Effector memory CD4-positive, alpha-beta T cell (primary cell): ENCODE data around the gene RGS6.

Experiments used
- DNase-seq, 3 donors: peaks; one replicate each; pipeline ENCODE4 v3.0.0-alpha.2; 2020
- H3K27ac ChIP-seq: 2 replicates; pipeline ENCODE4 v1.7.0; 2013; ENCODE audit warnings: mild to moderate bottlenecking, low read length, moderate library complexity; ENCODE audit not compliant: insufficient read depth, poor library complexity, severe bottlenecking
- H3K27me3 ChIP-seq: replicated peaks from 2 replicates; pipeline ENCODE4 v1.7.0; 2013; ENCODE audit warnings: mild to moderate bottlenecking, low read length; ENCODE audit not compliant: insufficient read depth, control insufficient read depth, poor library complexity, severe bottlenecking
- H3K36me3 ChIP-seq: 2 replicates; pipeline ENCODE4 v1.7.0; 2013; ENCODE audit warnings: mild to moderate bottlenecking, low read length, moderate library complexity; ENCODE audit not compliant: control insufficient read depth, insufficient read depth
- H3K4me1 ChIP-seq: 2 replicates; pipeline ENCODE4 v1.7.0; 2013; ENCODE audit warnings: low read length, mild to moderate bottlenecking; ENCODE audit not compliant: control insufficient read depth, insufficient read depth, poor library complexity, severe bottlenecking
- H3K4me3 ChIP-seq: 2 replicates; pipeline ENCODE4 v1.7.0; 2013; ENCODE audit warnings: low read length, low read depth, mild to moderate bottlenecking; ENCODE audit not compliant: insufficient read depth, poor library complexity, severe bottlenecking
- H3K9me3 ChIP-seq: 2 replicates; pipeline ENCODE4 v1.7.0; 2013; ENCODE audit warnings: mild to moderate bottlenecking, low read length, moderate library complexity; ENCODE audit not compliant: control insufficient read depth

The RGS6 gene

DNA sequence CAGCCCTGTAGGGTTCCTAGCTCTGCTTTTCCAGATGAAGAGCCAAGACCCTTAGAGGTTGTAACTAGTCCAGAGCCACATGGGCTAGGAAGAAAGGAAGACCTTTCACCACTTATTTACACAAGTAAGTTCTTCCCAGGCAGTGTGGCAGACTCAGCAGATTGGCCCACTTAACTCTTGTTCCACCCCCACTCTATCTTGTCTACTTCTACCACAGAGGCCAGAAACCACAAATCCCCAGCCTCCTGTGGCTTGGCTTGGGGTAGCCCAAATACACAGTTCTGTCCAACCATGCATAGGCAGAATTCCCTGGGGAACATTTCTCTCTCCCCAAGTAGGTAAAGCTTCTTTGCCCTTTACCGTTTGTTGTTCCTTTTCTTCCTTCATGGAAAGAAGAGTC lies 383.5 kb downstream of the RGS6 start:
- Histone ChIP-seq H3K27ac (no peak overlapping the region), H3K4me1 (no peaks in the 10 kb centered on the region), H3K4me3 (no peak overlapping the region), H3K9me3 (no peaks in the 10 kb centered on the region), H3K36me3 (no peaks in the 10 kb centered on the region), H3K27me3 (no peaks in the 10 kb centered on the region)
- DNase-seq = no peak

DNA sequence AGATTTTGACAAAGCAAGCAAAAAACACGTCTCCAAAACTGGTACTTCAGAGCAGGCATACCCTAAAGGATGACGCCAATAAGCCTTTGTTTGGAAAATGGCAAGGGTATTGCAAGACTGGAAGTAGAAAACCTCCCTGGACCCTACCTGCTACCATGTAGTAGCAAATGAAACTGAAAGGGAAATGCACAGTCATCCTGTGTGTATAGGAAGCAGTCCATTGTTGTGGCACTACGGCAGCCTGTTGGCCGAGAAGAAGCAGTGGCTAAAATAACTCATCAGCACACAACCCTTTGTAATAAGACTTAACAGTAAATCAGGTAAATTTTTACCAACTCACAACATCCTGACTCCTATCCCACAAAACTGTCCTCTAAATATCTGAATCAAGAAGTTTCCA lies 386.4 kb downstream of the RGS6 start:
- Histone ChIP-seq H3K9me3 (no peaks in the 10 kb centered on the region), H3K4me1 (no peaks in the 10 kb centered on the region), H3K27ac (no peak overlapping the region), H3K27me3 (no peaks in the 10 kb centered on the region), H3K4me3 (no peak overlapping the region), H3K36me3 (no peaks in the 10 kb centered on the region)
- no peak for DNase-seq

DNA sequence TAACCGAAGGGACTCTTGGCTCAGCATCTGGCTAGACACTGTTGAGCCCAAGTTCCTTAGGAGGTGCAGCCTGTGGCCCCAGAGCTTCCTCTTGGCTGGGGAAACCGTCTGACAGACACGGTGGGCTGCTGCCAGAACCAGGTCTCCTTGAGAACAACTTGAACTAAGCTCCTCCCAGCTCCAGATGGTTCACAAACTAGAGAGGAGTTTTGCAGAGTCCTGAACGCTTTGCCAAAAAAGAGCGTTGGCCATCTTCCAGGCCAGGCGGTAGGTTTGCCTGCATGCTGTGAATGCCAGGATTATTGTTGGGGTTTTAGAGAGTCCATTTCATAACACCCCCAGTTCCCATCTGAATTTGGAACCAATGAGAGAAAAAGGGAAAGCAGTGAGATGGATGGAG lies 399.8 kb downstream of the RGS6 start:
- Histone ChIP-seq H3K4me3 (no peak overlapping the region), H3K27me3 (no peaks in the 10 kb centered on the region), H3K27ac (no peak overlapping the region), H3K4me1 (no peaks in the 10 kb centered on the region), H3K9me3 (no peaks in the 10 kb centered on the region), H3K36me3 (no peaks in the 10 kb centered on the region)
- no peak for DNase-seq

DNA sequence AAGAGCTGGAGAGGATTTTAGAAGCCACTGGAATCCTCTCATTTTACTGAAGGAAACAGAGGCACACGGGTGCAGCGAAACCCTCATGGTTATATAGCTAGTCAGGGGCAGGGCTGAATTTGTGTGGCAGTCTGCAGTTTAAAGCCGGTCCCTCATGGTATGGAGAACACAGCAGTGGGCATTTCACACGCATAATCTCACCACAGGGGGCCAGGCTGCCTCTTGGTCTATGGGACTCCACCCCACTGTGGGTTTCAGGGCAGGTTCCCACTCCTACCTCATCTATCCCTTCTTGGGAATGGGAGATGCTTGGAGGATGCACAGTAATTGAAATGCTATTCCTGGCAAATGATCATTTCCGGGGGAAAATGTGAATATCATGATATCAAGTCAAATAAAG lies 400.6 kb downstream of the RGS6 start:
- H3K36me3 ChIP-seq = no peaks in the 10 kb centered on the region
- no peak overlapping the region for H3K4me3 ChIP-seq
- no peak overlapping the region for H3K27ac ChIP-seq
- H3K9me3 ChIP-seq = no peaks in the 10 kb centered on the region
- H3K4me1 ChIP-seq = no peaks in the 10 kb centered on the region
- DNase-seq = no peak
- H3K27me3 ChIP-seq = no peaks in the 10 kb centered on the region

DNA sequence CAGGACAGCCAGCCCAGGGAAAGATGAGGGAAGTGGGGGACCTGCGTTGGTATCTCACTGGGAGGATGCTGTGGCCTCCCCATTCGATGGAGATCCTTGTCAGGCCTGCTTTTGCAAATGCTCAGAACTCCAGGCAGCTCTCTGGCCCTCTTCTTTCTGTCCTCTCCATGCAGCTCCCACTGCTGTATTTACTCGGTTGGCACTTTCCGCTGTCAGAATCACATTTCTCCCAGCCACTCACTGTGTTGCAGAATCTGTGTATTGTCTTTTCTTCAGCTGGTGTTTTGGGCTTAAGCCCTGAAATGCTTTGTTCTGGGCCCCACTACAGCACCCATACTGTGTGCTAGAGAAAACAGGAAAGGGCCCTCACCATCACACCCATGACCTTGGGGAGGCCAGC lies 401.1 kb downstream of the RGS6 start:
- Histone ChIP-seq H3K4me3 (no peak overlapping the region), H3K9me3 (no peaks in the 10 kb centered on the region), H3K4me1 (no peaks in the 10 kb centered on the region), H3K27me3 (no peaks in the 10 kb centered on the region), H3K36me3 (no peaks in the 10 kb centered on the region), H3K27ac (no peak overlapping the region)
- no peak for DNase-seq

DNA sequence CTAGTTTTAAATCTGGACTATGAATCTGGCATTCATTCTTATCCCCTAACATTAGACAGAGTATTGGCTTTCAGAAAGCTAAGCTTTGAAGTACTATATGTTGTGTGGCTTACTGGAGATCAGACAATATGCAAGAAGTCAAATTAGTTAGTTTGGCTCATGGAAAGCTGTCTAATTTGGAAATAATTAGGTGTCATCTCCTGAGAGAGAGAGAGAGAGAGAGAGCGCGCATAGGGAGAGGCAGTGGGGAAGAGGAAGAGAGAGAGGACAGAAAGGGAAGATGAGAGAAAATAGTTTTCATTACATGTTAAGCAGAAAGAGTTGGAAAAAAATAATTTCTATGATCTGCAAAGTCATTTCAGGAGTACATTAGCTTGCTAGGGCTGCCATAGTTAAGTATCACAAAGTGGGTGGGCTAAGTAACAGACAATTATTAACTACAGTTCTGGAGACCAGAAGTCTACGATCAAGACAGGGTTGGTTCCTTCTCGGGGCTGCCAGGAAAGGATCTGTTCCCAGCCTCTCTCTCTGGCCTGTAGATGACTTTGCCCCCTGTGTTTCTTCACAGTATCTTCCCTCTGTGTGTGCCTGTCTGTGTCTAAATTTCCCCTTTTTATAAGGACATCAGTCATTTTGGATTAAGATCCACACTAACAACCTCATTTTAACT lies 404.2 kb downstream of the RGS6 start:
- no peaks in the 10 kb centered on the region for H3K36me3 ChIP-seq
- no peak for DNase-seq
- no peak overlapping the region for H3K27ac ChIP-seq
- no peaks in the 10 kb centered on the region for H3K4me1 ChIP-seq
- no peaks in the 10 kb centered on the region for H3K9me3 ChIP-seq
- no peaks in the 10 kb centered on the region for H3K27me3 ChIP-seq
- H3K4me3 ChIP-seq = no peak overlapping the region

DNA sequence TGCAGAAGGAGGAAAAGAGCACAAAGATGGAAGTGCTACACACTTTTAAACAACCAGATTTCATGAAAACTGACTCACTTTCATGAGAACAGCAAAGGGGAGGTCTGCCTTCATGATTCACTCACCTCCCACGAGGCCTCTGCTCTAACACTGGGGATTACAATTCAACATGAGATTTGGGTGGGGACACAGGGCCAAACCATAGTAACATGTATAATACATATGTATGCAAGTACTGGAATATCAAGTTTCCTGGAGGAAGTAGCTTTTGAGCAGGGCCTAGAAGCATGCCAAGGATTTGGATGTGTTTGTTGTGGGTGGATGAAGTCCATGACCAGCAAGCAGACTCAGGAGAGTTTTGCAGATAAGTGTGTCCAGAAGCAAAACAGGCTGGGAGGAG lies 409.0 kb downstream of the RGS6 start:
- Histone ChIP-seq H3K9me3 (no peaks in the 10 kb centered on the region), H3K4me1 (no peaks in the 10 kb centered on the region), H3K36me3 (no peaks in the 10 kb centered on the region), H3K4me3 (no peak overlapping the region), H3K27ac (no peak overlapping the region), H3K27me3 (no peaks in the 10 kb centered on the region)
- no peak for DNase-seq

DNA sequence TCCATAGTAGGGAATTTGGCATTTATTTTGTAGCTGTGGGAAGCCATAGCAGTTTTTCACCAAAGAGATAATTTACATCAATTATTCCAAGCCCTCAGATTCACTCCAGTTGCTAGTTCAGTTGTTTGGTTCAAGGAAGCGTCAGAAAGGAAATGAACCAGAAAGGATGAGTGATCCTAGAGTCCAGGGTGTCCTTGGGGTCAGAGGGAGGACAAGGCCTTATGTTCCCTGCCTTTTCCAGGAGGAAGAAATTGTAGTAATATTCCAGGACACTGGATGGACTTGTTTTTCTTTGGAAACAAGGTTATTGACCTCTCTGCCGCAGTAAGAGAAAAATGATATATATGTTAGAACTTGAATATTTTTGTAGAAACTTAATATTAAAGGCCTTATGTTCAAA lies 409.5 kb downstream of the RGS6 start:
- DNase-seq = no peak

DNA sequence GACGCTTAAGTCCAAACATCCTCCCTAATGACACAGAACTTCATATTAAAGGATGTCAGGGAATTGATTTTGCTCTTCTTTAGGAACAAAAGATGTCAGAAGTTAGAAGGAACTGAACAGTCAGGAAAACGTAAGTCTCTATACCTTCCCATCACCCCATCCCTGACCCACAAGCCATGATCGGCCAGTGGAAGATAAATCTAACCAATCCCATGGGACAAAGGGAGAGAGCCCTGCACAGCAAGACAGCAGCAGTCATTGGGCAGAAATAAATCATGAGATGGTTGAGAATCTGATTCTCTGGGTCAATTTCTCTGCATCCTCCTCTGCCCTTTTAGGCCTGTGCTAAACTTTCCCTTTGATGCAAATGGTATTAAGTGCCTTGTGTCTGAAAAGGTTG lies 414.9 kb downstream of the RGS6 start:
- Histone ChIP-seq H3K4me3 (no peak overlapping the region), H3K27ac (no peak overlapping the region), H3K9me3 (no peaks in the 10 kb centered on the region), H3K27me3 (no peaks in the 10 kb centered on the region), H3K4me1 (no peaks in the 10 kb centered on the region), H3K36me3 (no peaks in the 10 kb centered on the region)
- DNase-seq = no peak

More for the DNA sequence above, 409.5 kb downstream of the RGS6 start:
- Histone ChIP-seq H3K4me3 (no peak overlapping the region), H3K36me3 (no peaks in the 10 kb centered on the region), H3K27ac (no peak overlapping the region), H3K9me3 (no peaks in the 10 kb centered on the region), H3K27me3 (no peaks in the 10 kb centered on the region), H3K4me1 (no peaks in the 10 kb centered on the region)

DNA sequence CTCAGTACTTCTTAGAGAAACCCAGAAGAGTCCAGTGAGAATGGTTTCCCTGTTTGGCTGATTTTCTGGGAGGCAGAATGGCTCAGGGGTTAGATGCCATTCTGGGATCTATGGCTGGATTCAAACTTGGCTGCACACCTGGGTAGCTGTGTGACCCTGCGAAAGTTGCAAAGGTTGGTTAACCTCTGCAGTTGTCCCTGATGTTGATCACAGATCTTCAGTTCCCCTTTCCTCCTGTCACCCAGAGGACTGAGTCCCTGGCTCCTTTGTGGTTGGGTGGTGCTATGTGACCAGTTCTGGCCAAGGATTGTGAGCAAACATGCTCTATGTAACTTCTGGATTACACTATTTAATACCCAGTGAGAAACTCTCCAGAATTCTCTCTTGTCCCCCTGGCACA lies 418.0 kb downstream of the RGS6 start:
- H3K4me3 ChIP-seq = no peak overlapping the region
- H3K27me3 ChIP-seq = no peaks in the 10 kb centered on the region
- H3K9me3 ChIP-seq = no peaks in the 10 kb centered on the region
- no peak for DNase-seq
- no peak overlapping the region for H3K27ac ChIP-seq
- H3K4me1 ChIP-seq = no peaks in the 10 kb centered on the region
- no peaks in the 10 kb centered on the region for H3K36me3 ChIP-seq
